Natural killer cell (primary cell): ENCODE data around the gene KLRK1. TPM values are rescaled to one million over a fixed set of nuclear protein-coding genes. Genes with fewer than 3 reads are reported as not detected.
"Not testable (repeated sequence)": the region's sequence is repeated elsewhere in the genome, so short reads cannot be mapped to it uniquely, and the experiment has no call there.

Experiments
- ATAC-seq, 3 donors: fragments of 150-1000 bp in 2 of 3; fragments of 200-7000 bp in 1 of 3; cut with Tn5 transposase; 1 replicate in 1 of 3; 2 replicates in 2 of 3; pipeline ENCODE4 v1.10.0; 2021; ENCODE audit warnings: mild to moderate bottlenecking in 2 of 3, moderate library complexity in 2 of 3
- DNase-seq, 2 donors: peaks; one replicate each; pipeline versions ENCODE4 v3.0.0 to v3.0.0-alpha.2; 2013 to 2021; ENCODE audit warnings: mixed read lengths in 1 of 2
- H3K27ac ChIP-seq: one replicate; pipeline ENCODE4 v1.5.1; 2013; ENCODE audit warnings: mild to moderate bottlenecking, low read length
- H3K27me3 ChIP-seq: one replicate; pipeline ENCODE4 v1.6.1; 2013; ENCODE audit warnings: low read length; ENCODE audit not compliant: control insufficient read depth, insufficient read depth
- H3K36me3 ChIP-seq: one replicate; pipeline ENCODE4 v1.6.1; 2013; ENCODE audit warnings: low read length; ENCODE audit not compliant: control insufficient read depth, insufficient read depth
- H3K4me1 ChIP-seq: one replicate; pipeline ENCODE4 v1.6.1; 2013; ENCODE audit warnings: low read length; ENCODE audit not compliant: control insufficient read depth, insufficient read depth
- H3K4me3 ChIP-seq: one replicate; pipeline ENCODE4 v1.5.1; 2013; ENCODE audit warnings: low read length
- H3K9me3 ChIP-seq: one replicate; pipeline ENCODE4 v1.6.1; 2013; ENCODE audit warnings: low read length; ENCODE audit not compliant: control insufficient read depth, insufficient read depth
- H3K27ac Mint-ChIP-seq, 2 donors: one replicate each; pipeline ENCODE4 v1.8.0; 2022; ENCODE audit warnings: mild to moderate bottlenecking in 2 of 2, mixed read lengths in 2 of 2, moderate library complexity in 1 of 2
- H3K27me3 Mint-ChIP-seq, 2 donors: one replicate each; pipeline ENCODE4 v1.8.0; 2022; ENCODE audit warnings: low read depth in 2 of 2, mixed read lengths in 2 of 2
- H3K36me3 Mint-ChIP-seq: one replicate; pipeline ENCODE4 v1.8.0; 2022; ENCODE audit warnings: mixed read lengths
- H3K4me1 Mint-ChIP-seq, 2 donors: one replicate each; pipeline ENCODE4 v1.8.0; 2022; ENCODE audit warnings: mixed read lengths in 2 of 2
- H3K4me3 Mint-ChIP-seq: one replicate; pipeline ENCODE4 v1.8.0; 2022; ENCODE audit warnings: mild to moderate bottlenecking, moderate library complexity, mixed read lengths
- H3K9me3 Mint-ChIP-seq, 2 donors: one replicate each; pipeline ENCODE4 v1.8.0; 2022; ENCODE audit warnings: mixed read lengths in 2 of 2
- WGBS: methylation state at CpG from one replicate; pipeline ENCODE4 v1.1.7; 2013; ENCODE audit warnings: missing lambda C conversion rate; ENCODE audit not compliant: insufficient coverage; 5-methylcytosine and 5-hydroxymethylcytosine counted together
- intact Hi-C: fragments of 100-400 bp; cut with micrococcal nuclease; formaldehyde crosslinking; loops from one replicate; pipeline ENCODE4 v1.14.2; 2022
- total RNA-seq, 4 donors: library from RNA; stranded (reverse); fragments of 120-200 nt in 1 of 4; gene quantifications; one replicate each; pipeline versions ENCODE4 v1.2.3 to v1.2.4, GENCODE V29; 2013 to 2022
- TF ChIP-seq, protein P1 (sequence below): fragments of 200-600 bp; IDR thresholded peaks from one replicate; pipeline ENCODE4 v1.8.0; 2022; ENCODE audit warnings: antibody characterized with exemption

KLRK1 gene
- total RNA-seq, 3 donors from 2014 or later (not counting 1 experiment from before 2014, with no cell fraction given): 398 to 543 (median 515) TPM

GRCh38 chr12:10358131-10358530 is 31.7 kb downstream of the KLRK1 start:
- no peaks in the 10 kb centered on the region for H3K27me3 Mint-ChIP-seq
- H3K4me3 Mint-ChIP-seq: peak overlapping the region; percentile 13
- H3K36me3 Mint-ChIP-seq: peaks cover under 1% of the 10 kb centered on the region
- peak overlapping the region in 1 of 2 donors; percentile 68 for H3K27ac Mint-ChIP-seq
- DNase-seq: no peak
- intact Hi-C loops: no loop called here
- Histone ChIP-seq H3K4me3 (no peak overlapping the region), H3K27me3 (no peaks in the 10 kb centered on the region), H3K9me3 (peaks cover 5% of the 10 kb centered on the region), H3K27ac (peak overlapping the region; percentile 4), H3K36me3 (no peaks in the 10 kb centered on the region), H3K4me1 (peaks cover 33% of the 10 kb centered on the region)
- H3K4me1 Mint-ChIP-seq: peaks cover 48 to 54% of the 10 kb centered on the region in 2 donors
- H3K9me3 Mint-ChIP-seq: no peaks in the 10 kb centered on the region
- 50% methylated on average over 5 of the region's 5 CpGs for WGBS
- peak in 2 of 3 donors; percentile 39 to 67 for ATAC-seq
- TF ChIP-seq, protein P1, sequence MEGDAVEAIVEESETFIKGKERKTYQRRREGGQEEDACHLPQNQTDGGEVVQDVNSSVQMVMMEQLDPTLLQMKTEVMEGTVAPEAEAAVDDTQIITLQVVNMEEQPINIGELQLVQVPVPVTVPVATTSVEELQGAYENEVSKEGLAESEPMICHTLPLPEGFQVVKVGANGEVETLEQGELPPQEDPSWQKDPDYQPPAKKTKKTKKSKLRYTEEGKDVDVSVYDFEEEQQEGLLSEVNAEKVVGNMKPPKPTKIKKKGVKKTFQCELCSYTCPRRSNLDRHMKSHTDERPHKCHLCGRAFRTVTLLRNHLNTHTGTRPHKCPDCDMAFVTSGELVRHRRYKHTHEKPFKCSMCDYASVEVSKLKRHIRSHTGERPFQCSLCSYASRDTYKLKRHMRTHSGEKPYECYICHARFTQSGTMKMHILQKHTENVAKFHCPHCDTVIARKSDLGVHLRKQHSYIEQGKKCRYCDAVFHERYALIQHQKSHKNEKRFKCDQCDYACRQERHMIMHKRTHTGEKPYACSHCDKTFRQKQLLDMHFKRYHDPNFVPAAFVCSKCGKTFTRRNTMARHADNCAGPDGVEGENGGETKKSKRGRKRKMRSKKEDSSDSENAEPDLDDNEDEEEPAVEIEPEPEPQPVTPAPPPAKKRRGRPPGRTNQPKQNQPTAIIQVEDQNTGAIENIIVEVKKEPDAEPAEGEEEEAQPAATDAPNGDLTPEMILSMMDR: no peak

DNA sequence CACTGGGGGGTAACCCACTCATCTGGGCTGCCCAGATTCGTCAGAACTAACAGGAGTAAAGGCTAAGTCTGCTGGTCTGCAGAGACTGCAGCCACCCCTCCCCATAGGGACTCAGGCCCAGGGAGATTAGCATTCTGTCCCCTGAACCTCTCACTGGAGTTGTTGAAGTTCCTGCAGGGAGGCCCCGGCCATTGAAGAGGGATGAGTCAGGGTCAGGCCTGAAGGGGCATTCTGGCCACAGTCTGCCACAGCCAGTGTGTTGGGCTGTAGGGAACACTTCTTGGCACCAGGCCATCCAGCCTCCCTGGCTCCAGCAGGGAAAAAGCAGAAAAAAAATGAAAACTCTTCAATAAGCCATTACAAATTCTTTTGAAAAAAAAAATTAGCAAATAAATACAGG is 35.3 kb downstream of the KLRK1 start:
- DNase-seq (no peak), ATAC-seq (no peak)
- H3K4me3 ChIP-seq: no peak overlapping the region
- H3K27me3 ChIP-seq: no peaks in the 10 kb centered on the region
- H3K4me1 Mint-ChIP-seq: peaks cover 26 to 33% of the 10 kb centered on the region in 2 donors
- no peaks in the 10 kb centered on the region for H3K36me3 ChIP-seq
- intact Hi-C loops: no loop called here
- H3K4me3 Mint-ChIP-seq: no peak overlapping the region
- TF ChIP-seq, protein P1: no peak
- H3K9me3 ChIP-seq: peaks cover 5% of the 10 kb centered on the region
- peaks cover 32% of the 10 kb centered on the region for H3K36me3 Mint-ChIP-seq
- H3K27ac Mint-ChIP-seq: peak overlapping the region in 1 of 2 donors; percentile 6
- no peaks in the 10 kb centered on the region for H3K27me3 Mint-ChIP-seq
- no peak overlapping the region for H3K27ac ChIP-seq
- 89% methylated on average over 2 of the region's 2 CpGs for WGBS
- peaks cover 22% of the 10 kb centered on the region for H3K4me1 ChIP-seq
- peaks cover 0 to 4% of the 10 kb centered on the region in 2 donors for H3K9me3 Mint-ChIP-seq

GRCh38 chr12:10354071-10354470 is 35.8 kb downstream of the KLRK1 start:
- H3K9me3 Mint-ChIP-seq: peaks cover under 1 to 4% of the 10 kb centered on the region in 2 donors
- no peak overlapping the region for H3K4me3 Mint-ChIP-seq
- H3K4me1 ChIP-seq: peaks cover 22% of the 10 kb centered on the region
- peaks cover 5% of the 10 kb centered on the region for H3K9me3 ChIP-seq
- H3K27me3 Mint-ChIP-seq: no peaks in the 10 kb centered on the region
- ATAC-seq: peak in 1 of 3 donors; percentile 42
- WGBS: 88% methylated on average over 1 of the region's 4 CpGs
- peaks cover 21 to 29% of the 10 kb centered on the region in 2 donors for H3K4me1 Mint-ChIP-seq
- H3K27ac ChIP-seq: no peak overlapping the region
- intact Hi-C loops: no loop called here
- no peak for DNase-seq
- TF ChIP-seq, protein P1: no peak
- H3K36me3 ChIP-seq: no peaks in the 10 kb centered on the region
- no peaks in the 10 kb centered on the region for H3K27me3 ChIP-seq
- no peak overlapping the region for H3K4me3 ChIP-seq
- H3K27ac Mint-ChIP-seq: peak overlapping the region in 1 of 2 donors; percentile 6
- H3K36me3 Mint-ChIP-seq: peaks cover 32% of the 10 kb centered on the region

DNA sequence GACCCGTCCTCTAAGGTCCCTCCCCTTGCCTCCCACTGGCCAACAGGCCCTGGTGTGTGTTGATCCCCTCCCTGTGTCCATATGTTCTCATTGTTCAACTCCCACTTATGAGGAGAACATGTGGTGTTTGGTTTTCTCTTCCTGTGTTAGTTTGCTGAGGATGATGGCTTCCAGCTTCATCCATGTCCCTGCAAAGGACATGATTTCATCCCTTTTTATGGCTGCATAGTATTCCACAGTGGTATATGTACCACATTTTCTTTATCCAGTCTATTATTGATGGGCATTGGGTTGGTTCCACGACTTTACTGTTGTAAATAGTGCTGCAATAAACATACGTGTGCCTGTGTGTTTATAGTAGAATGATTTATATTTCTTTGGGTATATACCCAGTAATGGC is 38.4 kb downstream of the KLRK1 start:
- H3K4me1 ChIP-seq, H3K9me3 ChIP-seq, H3K27ac ChIP-seq, intact Hi-C loops, DNase-seq, H3K27me3 Mint-ChIP-seq, H3K4me3 ChIP-seq, ATAC-seq, H3K4me3 Mint-ChIP-seq, H3K9me3 Mint-ChIP-seq, H3K36me3 ChIP-seq, H3K27ac Mint-ChIP-seq, H3K27me3 ChIP-seq: not testable (repeated sequence)
- 60% methylated on average over 3 of the region's 3 CpGs for WGBS
- Mint-ChIP-seq H3K4me1 (peaks cover 6 to 12% of the 10 kb centered on the region in 2 donors), H3K36me3 (peaks cover 40% of the 10 kb centered on the region)
